SK-N-SH (cell line): ENCODE data around the gene SDCCAG8. TPM values are rescaled to one million over a fixed set of nuclear protein-coding genes. Genes with fewer than 3 reads are reported as not detected.

Source experiments
- CTCF ChIA-PET: fragments of 300-600, 350-600 bp; formaldehyde crosslinking; extraction: SDS; loops from one replicate; lab custom pipeline; 2021; lab: Yijun Ruan, JAX
- POLR2A ChIA-PET: fragments of 350-600 bp; sonication (Branson Sonifier 250); formaldehyde crosslinking; extraction: SDS; loops from one replicate; lab custom pipeline; 2020; ENCODE audit warnings: antibody characterized with exemption, inconsistent platforms; lab: Yijun Ruan, JAX
- DNase-seq: peaks from one replicate; pipeline ENCODE4 v3.0.0; 2012
- H2AFZ ChIP-seq: fragments of 200-600 bp; sonication (generic); 2 replicates; pipeline ENCODE4 v1.8.1; 2016; ENCODE audit warnings: antibody characterized with exemption, mild to moderate bottlenecking, low read depth
- H3F3A ChIP-seq: fragments of 200-600 bp; sonication (generic); replicated peaks from 2 replicates; pipeline ENCODE3; 2016; ENCODE audit warnings: antibody characterized with exemption, mild to moderate bottlenecking; ENCODE audit not compliant: insufficient read depth
- H3K27ac ChIP-seq, 2 experiments: fragments of 200-500 bp in 1 of 2; fragments of 200-600 bp in 1 of 2; sonication (Bioruptor generic) in 1 of 2; sonication (generic), shearing (Covaris generic) in 1 of 2; 2 replicates each; pipeline versions ENCODE4 v1.5.1 to v1.6.1; 2014 to 2016; ENCODE audit warnings: low read depth in 2 of 2, inconsistent platforms in 1 of 2, low read length in 1 of 2, mild to moderate bottlenecking in 1 of 2, mixed read lengths in 1 of 2
- H3K27me3 ChIP-seq: fragments of 200-600 bp; sonication (generic), shearing (Covaris generic); 2 replicates; pipeline ENCODE4 v1.6.1; 2016; ENCODE audit warnings: mixed run types; ENCODE audit not compliant: insufficient read depth
- H3K36me3 ChIP-seq, 2 experiments: fragments of 200-500 bp in 1 of 2; fragments of 200-600 bp in 1 of 2; sonication (Bioruptor generic) in 1 of 2; sonication (generic) in 1 of 2; replicated peaks in 1 of 2; 2 replicates each; pipeline versions ENCODE3 to v1.5.1; 2014 to 2016; ENCODE audit warnings: low read length in 1 of 2, mild to moderate bottlenecking in 1 of 2; ENCODE audit not compliant: insufficient read depth in 2 of 2, control insufficient read depth in 1 of 2
- H3K4me1 ChIP-seq, 2 experiments: fragments of 200-500 bp in 1 of 2; fragments of 200-600 bp in 1 of 2; sonication (Bioruptor generic) in 1 of 2; sonication (generic), shearing (Covaris generic) in 1 of 2; 2 replicates each; pipeline versions ENCODE4 v1.5.1 to v1.6.1; 2014 to 2016; ENCODE audit warnings: low read depth in 1 of 2, low read length in 1 of 2, mixed run types in 1 of 2; ENCODE audit not compliant: insufficient read depth in 2 of 2, control insufficient read depth in 1 of 2
- H3K4me2 ChIP-seq: fragments of 200-600 bp; sonication (generic), shearing (Covaris generic); 2 replicates; pipeline ENCODE4 v1.6.1; 2017; ENCODE audit warnings: mixed run types
- H3K4me3 ChIP-seq, 2 experiments: fragments of 200-500 bp in 1 of 2; fragments of 200-600 bp in 1 of 2; sonication (Bioruptor generic) in 1 of 2; sonication (generic), shearing (Covaris generic) in 1 of 2; 2 replicates each; pipeline versions ENCODE4 v1.5.1 to v1.8.1; 2014 to 2016; ENCODE audit warnings: low read depth in 2 of 2, inconsistent platforms in 1 of 2, low read length in 1 of 2, mild to moderate bottlenecking in 1 of 2, mixed read lengths in 1 of 2, moderate library complexity in 1 of 2
- H3K79me2 ChIP-seq: fragments of 200-600 bp; sonication (generic); 2 replicates; pipeline ENCODE4 v1.8.1; 2017; ENCODE audit warnings: mild to moderate bottlenecking; ENCODE audit not compliant: insufficient read depth
- H3K9ac ChIP-seq: fragments of 200-600 bp; sonication (generic); 2 replicates; pipeline ENCODE4 v1.6.1; 2017; ENCODE audit warnings: mixed run types
- H3K9me2 ChIP-seq: fragments of 200-600 bp; sonication (generic); 2 replicates; pipeline ENCODE4 v1.6.1; 2017; ENCODE audit warnings: mixed run types
- H3K9me3 ChIP-seq: fragments of 200-600 bp; sonication (generic); 2 replicates; pipeline ENCODE4 v1.6.1; 2017; ENCODE audit warnings: mixed run types, mild to moderate bottlenecking, moderate library complexity
- H4K20me1 ChIP-seq: fragments of 200-600 bp; sonication (generic); 2 replicates; pipeline ENCODE4 v1.6.1; 2017; ENCODE audit warnings: mild to moderate bottlenecking, mixed run types; ENCODE audit not compliant: insufficient read depth
- CHD2 ChIP-seq: fragments of 150-350 bp; IDR thresholded peaks from 2 replicates; pipeline ENCODE4 v1.6.1; 2018; ENCODE audit warnings: low read length; ENCODE audit not compliant: partially characterized antibody
- ELF1 ChIP-seq: IDR thresholded peaks from 2 replicates; pipeline ENCODE4 v1.4.0; 2012
- EZH2phosphoT487 ChIP-seq: fragments of 200-600 bp; sonication (generic); IDR thresholded peaks from 2 replicates; pipeline ENCODE4 v1.6.1; 2017; ENCODE audit warnings: low read depth, mixed run types, mild to moderate bottlenecking, antibody characterized with exemption, moderate library complexity, borderline replicate concordance
- FOSL2 ChIP-seq: IDR thresholded peaks from 2 replicates; pipeline ENCODE4 v1.4.0; 2012; ENCODE audit warnings: low read depth, mild to moderate bottlenecking, moderate library complexity, borderline replicate concordance
- GABPA ChIP-seq: IDR thresholded peaks from 2 replicates; pipeline ENCODE4 v1.4.0; 2012; ENCODE audit warnings: low read depth, mild to moderate bottlenecking
- GATA2 ChIP-seq: sonication (generic); formaldehyde crosslinking; IDR thresholded peaks from 2 replicates; pipeline ENCODE4 v1.5.0; 2020; ENCODE audit warnings: mild to moderate bottlenecking, missing genetic modification reagents
- MEF2A ChIP-seq: IDR thresholded peaks from 2 replicates; pipeline ENCODE4 v1.4.0; 2012; ENCODE audit warnings: low read depth, borderline replicate concordance
- RAD21 ChIP-seq: IDR thresholded peaks from 2 replicates; pipeline ENCODE4 v1.6.1; 2012; ENCODE audit warnings: mild to moderate bottlenecking, low read length
- RFX5 ChIP-seq: IDR thresholded peaks from 2 replicates; pipeline ENCODE4 v1.6.1; 2012; ENCODE audit warnings: mild to moderate bottlenecking, improper control_type of control experiment, low read length
- SIN3A ChIP-seq: IDR thresholded peaks from 2 replicates; pipeline ENCODE4 v1.6.1; 2012; ENCODE audit warnings: low read depth, mild to moderate bottlenecking, low read length, moderate library complexity, borderline replicate concordance
- TAF1 ChIP-seq: IDR thresholded peaks from 2 replicates; pipeline ENCODE4 v1.6.1; 2012; ENCODE audit warnings: low read depth, mild to moderate bottlenecking, low read length, moderate library complexity, borderline replicate concordance
- TCF12 ChIP-seq: IDR thresholded peaks from 2 replicates; pipeline ENCODE4 v1.4.0; 2012
- TEAD4 ChIP-seq: IDR thresholded peaks from 2 replicates; pipeline ENCODE4 v1.4.0; 2012; ENCODE audit warnings: mild to moderate bottlenecking, borderline replicate concordance; ENCODE audit not compliant: insufficient read depth
- YY1 ChIP-seq: IDR thresholded peaks from 2 replicates; pipeline ENCODE4 v1.4.0; 2012; ENCODE audit warnings: low read depth, mild to moderate bottlenecking
- WGBS: methylation state at CpG from one replicate; pipeline ENCODE4 v1.1.6; 2017; ENCODE audit warnings: low lambda C conversion rate; 5-methylcytosine and 5-hydroxymethylcytosine counted together
- polyA plus RNA-seq, 3 experiments: library from polyadenylated mRNA; depleted of rRNA; stranded (reverse); fragments of >200 nt; gene quantifications; 2 replicates each; pipeline ENCODE4 v1.2.3, GENCODE V29; 2012
- TF ChIP-seq, protein P1 (sequence below): IDR thresholded peaks from 2 replicates; pipeline ENCODE4 v1.6.1; 2012; ENCODE audit warnings: mild to moderate bottlenecking, low read depth, low read length, moderate library complexity
- TF ChIP-seq, protein P2 (sequence below): IDR thresholded peaks from 2 replicates; pipeline ENCODE4 v1.4.0; 2012; ENCODE audit warnings: low read depth
- TF ChIP-seq, protein P3 (sequence below): fragments of 150-350 bp; IDR thresholded peaks from 2 replicates; pipeline ENCODE4 v1.6.1; 2016; ENCODE audit warnings: mild to moderate bottlenecking, low read depth, low read length
- TF ChIP-seq, protein P4 (sequence below): IDR thresholded peaks from 2 replicates; pipeline ENCODE4 v1.4.0; 2012; ENCODE audit warnings: low read depth, borderline replicate concordance
- TF ChIP-seq, protein P5 (sequence below): fragments of 200-600 bp; sonication (generic); IDR thresholded peaks from 2 replicates; pipeline ENCODE4 v1.6.1; 2017; ENCODE audit warnings: antibody characterized with exemption, mild to moderate bottlenecking, moderate library complexity

Gene SDCCAG8
- polyA plus RNA-seq, 1 of the 3 experiments (the other 2 are of a cell fraction) = 22.7 TPM

DNA sequence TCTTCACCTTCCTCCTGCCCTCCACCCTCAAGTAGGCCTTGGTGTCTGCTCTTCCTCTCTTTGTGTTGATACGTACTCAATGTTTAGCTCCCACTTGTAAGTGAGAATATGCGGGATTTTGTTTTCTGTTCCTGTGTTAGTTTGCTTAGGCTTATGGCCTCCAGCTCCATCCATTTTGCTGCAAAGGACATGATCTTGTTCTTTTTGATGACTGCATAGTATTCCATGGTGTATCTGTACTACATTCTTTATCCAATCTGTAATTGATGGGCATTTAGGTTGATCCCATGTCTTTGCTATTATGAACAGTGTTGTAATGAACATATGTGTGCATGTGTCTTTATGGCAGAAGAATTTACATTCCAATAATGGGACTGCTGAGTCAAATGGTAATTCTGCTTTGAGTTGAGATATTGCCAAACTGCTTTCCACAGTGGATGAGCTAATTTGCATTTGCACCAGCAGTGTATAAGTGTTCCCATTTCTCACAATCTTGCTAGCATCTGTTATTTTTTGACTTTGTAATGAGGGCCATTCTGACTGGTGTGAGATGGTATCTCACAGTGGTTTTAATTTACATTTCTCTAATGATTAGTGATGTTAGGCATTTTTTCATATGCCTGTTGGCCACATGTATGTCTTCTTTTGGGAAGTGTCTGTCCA is 272.7 kb downstream of the SDCCAG8 start:
- no peak for DNase-seq
- H3K4me3 ChIP-seq = no peak overlapping the region
- no peak overlapping the region for H3K27ac ChIP-seq
- POLR2A ChIA-PET = no interaction called here
- no peaks in the 10 kb centered on the region for H3K9me3 ChIP-seq
- peaks cover 34% of the 10 kb centered on the region for H3F3A ChIP-seq
- H4K20me1 ChIP-seq = no peaks in the 10 kb centered on the region; the same call in 1 of the 2 replicates
- TF ChIP-seq TEAD4 = no peak
- TF ChIP-seq CHD2 = no peak
- TF ChIP-seq GABPA = no peak
- no peak for TF ChIP-seq YY1
- TF ChIP-seq, protein P1, sequence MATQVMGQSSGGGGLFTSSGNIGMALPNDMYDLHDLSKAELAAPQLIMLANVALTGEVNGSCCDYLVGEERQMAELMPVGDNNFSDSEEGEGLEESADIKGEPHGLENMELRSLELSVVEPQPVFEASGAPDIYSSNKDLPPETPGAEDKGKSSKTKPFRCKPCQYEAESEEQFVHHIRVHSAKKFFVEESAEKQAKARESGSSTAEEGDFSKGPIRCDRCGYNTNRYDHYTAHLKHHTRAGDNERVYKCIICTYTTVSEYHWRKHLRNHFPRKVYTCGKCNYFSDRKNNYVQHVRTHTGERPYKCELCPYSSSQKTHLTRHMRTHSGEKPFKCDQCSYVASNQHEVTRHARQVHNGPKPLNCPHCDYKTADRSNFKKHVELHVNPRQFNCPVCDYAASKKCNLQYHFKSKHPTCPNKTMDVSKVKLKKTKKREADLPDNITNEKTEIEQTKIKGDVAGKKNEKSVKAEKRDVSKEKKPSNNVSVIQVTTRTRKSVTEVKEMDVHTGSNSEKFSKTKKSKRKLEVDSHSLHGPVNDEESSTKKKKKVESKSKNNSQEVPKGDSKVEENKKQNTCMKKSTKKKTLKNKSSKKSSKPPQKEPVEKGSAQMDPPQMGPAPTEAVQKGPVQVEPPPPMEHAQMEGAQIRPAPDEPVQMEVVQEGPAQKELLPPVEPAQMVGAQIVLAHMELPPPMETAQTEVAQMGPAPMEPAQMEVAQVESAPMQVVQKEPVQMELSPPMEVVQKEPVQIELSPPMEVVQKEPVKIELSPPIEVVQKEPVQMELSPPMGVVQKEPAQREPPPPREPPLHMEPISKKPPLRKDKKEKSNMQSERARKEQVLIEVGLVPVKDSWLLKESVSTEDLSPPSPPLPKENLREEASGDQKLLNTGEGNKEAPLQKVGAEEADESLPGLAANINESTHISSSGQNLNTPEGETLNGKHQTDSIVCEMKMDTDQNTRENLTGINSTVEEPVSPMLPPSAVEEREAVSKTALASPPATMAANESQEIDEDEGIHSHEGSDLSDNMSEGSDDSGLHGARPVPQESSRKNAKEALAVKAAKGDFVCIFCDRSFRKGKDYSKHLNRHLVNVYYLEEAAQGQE = no peak
- TF ChIP-seq, protein P2, sequence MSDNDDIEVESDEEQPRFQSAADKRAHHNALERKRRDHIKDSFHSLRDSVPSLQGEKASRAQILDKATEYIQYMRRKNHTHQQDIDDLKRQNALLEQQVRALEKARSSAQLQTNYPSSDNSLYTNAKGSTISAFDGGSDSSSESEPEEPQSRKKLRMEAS = no peak
- no peak for TF ChIP-seq RFX5
- TF ChIP-seq, protein P3, sequence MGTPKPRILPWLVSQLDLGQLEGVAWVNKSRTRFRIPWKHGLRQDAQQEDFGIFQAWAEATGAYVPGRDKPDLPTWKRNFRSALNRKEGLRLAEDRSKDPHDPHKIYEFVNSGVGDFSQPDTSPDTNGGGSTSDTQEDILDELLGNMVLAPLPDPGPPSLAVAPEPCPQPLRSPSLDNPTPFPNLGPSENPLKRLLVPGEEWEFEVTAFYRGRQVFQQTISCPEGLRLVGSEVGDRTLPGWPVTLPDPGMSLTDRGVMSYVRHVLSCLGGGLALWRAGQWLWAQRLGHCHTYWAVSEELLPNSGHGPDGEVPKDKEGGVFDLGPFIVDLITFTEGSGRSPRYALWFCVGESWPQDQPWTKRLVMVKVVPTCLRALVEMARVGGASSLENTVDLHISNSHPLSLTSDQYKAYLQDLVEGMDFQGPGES = no peak
- TF ChIP-seq, protein P4, sequence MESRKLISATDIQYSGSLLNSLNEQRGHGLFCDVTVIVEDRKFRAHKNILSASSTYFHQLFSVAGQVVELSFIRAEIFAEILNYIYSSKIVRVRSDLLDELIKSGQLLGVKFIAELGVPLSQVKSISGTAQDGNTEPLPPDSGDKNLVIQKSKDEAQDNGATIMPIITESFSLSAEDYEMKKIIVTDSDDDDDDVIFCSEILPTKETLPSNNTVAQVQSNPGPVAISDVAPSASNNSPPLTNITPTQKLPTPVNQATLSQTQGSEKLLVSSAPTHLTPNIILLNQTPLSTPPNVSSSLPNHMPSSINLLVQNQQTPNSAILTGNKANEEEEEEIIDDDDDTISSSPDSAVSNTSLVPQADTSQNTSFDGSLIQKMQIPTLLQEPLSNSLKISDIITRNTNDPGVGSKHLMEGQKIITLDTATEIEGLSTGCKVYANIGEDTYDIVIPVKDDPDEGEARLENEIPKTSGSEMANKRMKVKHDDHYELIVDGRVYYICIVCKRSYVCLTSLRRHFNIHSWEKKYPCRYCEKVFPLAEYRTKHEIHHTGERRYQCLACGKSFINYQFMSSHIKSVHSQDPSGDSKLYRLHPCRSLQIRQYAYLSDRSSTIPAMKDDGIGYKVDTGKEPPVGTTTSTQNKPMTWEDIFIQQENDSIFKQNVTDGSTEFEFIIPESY = no peak
- TF ChIP-seq TAF1 = no peak
- TF ChIP-seq SIN3A = no peak
- no peak for TF ChIP-seq TCF12
- TF ChIP-seq MEF2A = no peak
- TF ChIP-seq RAD21 = no peak
- no peak for TF ChIP-seq ELF1
- TF ChIP-seq FOSL2 = no peak
- TF ChIP-seq, protein P5, sequence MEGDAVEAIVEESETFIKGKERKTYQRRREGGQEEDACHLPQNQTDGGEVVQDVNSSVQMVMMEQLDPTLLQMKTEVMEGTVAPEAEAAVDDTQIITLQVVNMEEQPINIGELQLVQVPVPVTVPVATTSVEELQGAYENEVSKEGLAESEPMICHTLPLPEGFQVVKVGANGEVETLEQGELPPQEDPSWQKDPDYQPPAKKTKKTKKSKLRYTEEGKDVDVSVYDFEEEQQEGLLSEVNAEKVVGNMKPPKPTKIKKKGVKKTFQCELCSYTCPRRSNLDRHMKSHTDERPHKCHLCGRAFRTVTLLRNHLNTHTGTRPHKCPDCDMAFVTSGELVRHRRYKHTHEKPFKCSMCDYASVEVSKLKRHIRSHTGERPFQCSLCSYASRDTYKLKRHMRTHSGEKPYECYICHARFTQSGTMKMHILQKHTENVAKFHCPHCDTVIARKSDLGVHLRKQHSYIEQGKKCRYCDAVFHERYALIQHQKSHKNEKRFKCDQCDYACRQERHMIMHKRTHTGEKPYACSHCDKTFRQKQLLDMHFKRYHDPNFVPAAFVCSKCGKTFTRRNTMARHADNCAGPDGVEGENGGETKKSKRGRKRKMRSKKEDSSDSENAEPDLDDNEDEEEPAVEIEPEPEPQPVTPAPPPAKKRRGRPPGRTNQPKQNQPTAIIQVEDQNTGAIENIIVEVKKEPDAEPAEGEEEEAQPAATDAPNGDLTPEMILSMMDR = no peak
- no peak for TF ChIP-seq EZH2phosphoT487
- no peak for TF ChIP-seq GATA2 (CRISPR knock-in tag)
- H3K4me2 ChIP-seq = no peak overlapping the region
- H3K36me3 ChIP-seq = peaks cover 3 to 10% of the 10 kb centered on the region in 2 experiments
- no peaks in the 10 kb centered on the region for H3K9me2 ChIP-seq
- CTCF ChIA-PET = interaction anchor here (0.6 kb wide), 1 partner anchor 58 kb away, joined by 3 read pairs; no protein-coding TSS in a partner anchor
- no peaks in the 10 kb centered on the region for H3K27me3 ChIP-seq
- 96% methylated on average over 2 of the region's 2 CpGs for WGBS
- no peak overlapping the region for H3K9ac ChIP-seq
- H3K4me1 ChIP-seq = peaks cover 5 to 13% of the 10 kb centered on the region in 2 experiments
- no peak overlapping the region for H2AFZ ChIP-seq
- no peaks in the 10 kb centered on the region for H3K79me2 ChIP-seq
